LNCaP clone FGC (cell line): Measurements from ENCODE around the gene CYP26B1.

Source experiments
- DNase-seq: peaks from one replicate; pipeline ENCODE4 v3.0.0-alpha.2; 2011; ENCODE audit warnings: low read depth
- H3K4me3 ChIP-seq: 2 replicates; pipeline ENCODE4 v1.5.1; 2011; ENCODE audit warnings: mild to moderate bottlenecking, low read depth, low read length, control low read depth
- CTCF ChIP-seq: IDR thresholded peaks from 2 replicates; pipeline ENCODE4 v1.5.1; 2012; ENCODE audit warnings: mild to moderate bottlenecking; ENCODE audit not compliant: control insufficient read depth, insufficient read depth; ENCODE audit errors: extremely low read depth

CYP26B1 gene

GRCh38 chr2:72155737-72156136, 8.1 kb upstream of the CYP26B1 start:
- TF ChIP-seq CTCF, result no peak
- no peak overlapping the region for H3K4me3 ChIP-seq
- DNase-seq, result no peak

- H3K4me3 ChIP-seq, result no peak overlapping the region
- TF ChIP-seq CTCF, result no peak
- DNase-seq, result no peak
These were observed 7.5 kb upstream of the CYP26B1 start for GRCh38 chr2:72155151-72155550.

- DNase-seq, result no peak
- TF ChIP-seq CTCF, result no peak
- H3K4me3 ChIP-seq, result no peak overlapping the region
These were observed 6.8 kb upstream of the CYP26B1 start for GRCh38 chr2:72154386-72154975.

- H3K4me3 ChIP-seq, result no peak overlapping the region
- DNase-seq, result no peak
- no peak for TF ChIP-seq CTCF
These were observed 6.3 kb upstream of the CYP26B1 start for GRCh38 chr2:72153924-72154323.

GRCh38 chr2:72153026-72153791, 5.5 kb upstream of the CYP26B1 start:
- TF ChIP-seq CTCF, result no peak
- H3K4me3 ChIP-seq, result no peak overlapping the region
- no peak for DNase-seq

- peak; percentile 32 for TF ChIP-seq CTCF
- H3K4me3 ChIP-seq, result no peak overlapping the region
- DNase-seq, result no peak
These were observed 3.2 kb upstream of the CYP26B1 start for GRCh38 chr2:72150861-72151356.
